ENCODE measurements around the gene FYB1.

- TF ChIP-seq CTCF (IDR thresholded peaks at IDR 0.05; ENCODE audit: insufficient read depth, low read length) (no peak), GABPA (IDR thresholded peaks at IDR 0.05; ENCODE audit: low read depth) (no peak), POLR2AphosphoS5 (IDR thresholded peaks at IDR 0.05; ENCODE audit: low read depth) (no peak), REST (IDR thresholded peaks at IDR 0.05; ENCODE audit: insufficient replicate concordance, low read depth) (no peak), SPI1 (IDR thresholded peaks at IDR 0.05; ENCODE audit: borderline replicate concordance, low read depth) (peak; percentile 32; the same call in 1 of the 2 replicates)
Measured at GRCh38 chr5:39249564-39250274, 30.4 kb upstream of the FYB1 start.

All from HL-60 (cell line).